GM19452 (cell line): ENCODE results near the gene MAGI3.
"Not testable (repeated sequence)": the region's sequence is repeated elsewhere in the genome, so short reads cannot be mapped to it uniquely, and the experiment has no call there.

Experiments used
- ATAC-seq: cut with Tn5 transposase; IDR thresholded peaks from one replicate; pipeline ENCODE4 v1.9.1; 2021; ENCODE audit not compliant: unreplicated experiment

MAGI3 gene

DNA sequence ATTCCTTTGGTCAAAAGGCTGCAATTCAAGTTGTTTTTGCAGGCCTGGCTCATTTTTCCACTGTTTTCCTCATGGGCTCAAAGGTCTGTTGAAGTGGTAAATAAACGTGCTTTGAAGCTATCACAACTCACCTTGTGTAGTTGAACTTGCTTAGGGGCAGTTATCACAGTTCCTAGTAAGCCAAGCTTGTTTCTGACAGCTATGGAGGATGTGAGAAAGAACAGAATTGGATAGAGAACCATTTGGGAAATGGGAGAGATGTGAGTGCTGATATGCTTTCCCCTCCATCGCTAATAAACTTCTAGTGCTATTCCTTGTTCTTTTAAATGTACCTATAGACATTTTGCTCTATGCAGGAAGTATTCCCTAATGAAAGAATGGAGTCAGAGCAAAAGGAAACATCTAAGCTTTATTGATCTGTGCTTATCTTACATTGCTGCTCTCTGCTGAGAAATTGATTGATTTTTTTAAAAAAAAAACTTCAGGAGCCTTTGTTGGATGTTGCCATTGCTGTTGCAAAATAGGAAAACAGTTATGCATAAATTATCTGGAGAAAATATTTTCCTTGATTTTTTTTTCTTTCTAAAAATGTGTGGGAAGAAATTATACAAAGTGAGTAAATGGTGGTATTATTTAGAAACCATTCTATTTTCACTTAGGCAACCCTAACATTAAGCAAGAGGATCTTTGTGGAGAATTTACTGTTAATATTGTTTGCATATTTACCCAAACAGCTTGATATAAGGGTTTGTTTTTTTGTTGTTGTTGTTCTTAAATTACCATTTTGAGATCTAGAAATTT, 118.2 kb downstream of the MAGI3 start:
- no peak for ATAC-seq

DNA sequence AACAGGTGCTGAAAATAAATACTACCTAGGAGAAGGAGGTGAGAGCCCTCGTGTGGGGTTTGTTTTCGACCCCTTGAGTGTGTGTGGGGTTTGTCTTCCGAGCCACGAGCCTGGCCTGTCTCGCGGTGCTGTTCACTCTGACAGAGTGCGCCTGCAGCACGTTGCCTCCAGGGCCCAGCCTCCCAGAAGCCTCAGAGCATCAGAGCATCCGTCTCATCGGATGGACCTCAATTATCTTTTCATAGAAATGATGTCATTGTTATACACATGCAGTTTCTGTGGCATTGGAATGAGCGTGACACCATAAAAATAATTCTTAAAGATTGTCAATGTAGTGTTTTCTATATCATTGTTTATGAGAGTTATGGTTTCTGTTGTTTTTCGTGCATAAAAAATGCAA, 119.5 kb downstream of the MAGI3 start:
- ATAC-seq = not testable (repeated sequence)

DNA sequence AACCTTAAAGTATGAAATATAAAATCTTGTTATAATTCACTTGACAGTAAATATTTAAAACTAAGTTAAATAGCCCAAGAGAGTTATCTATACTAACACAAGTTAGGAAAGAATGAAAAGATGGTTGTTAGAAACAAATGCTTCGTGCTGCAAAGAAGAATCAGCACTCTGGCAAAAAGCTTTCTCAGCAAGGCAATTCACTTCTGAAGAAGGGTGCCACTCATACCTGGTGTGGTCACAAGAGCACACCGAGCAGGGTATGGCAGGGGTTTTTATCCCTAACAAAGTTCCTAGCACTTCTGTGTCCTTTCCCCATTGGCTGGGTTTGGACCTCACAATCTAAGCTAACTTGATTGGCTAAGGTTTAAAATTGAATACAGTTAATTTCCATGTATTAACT, 121.0 kb downstream of the MAGI3 start:
- ATAC-seq = no peak

DNA sequence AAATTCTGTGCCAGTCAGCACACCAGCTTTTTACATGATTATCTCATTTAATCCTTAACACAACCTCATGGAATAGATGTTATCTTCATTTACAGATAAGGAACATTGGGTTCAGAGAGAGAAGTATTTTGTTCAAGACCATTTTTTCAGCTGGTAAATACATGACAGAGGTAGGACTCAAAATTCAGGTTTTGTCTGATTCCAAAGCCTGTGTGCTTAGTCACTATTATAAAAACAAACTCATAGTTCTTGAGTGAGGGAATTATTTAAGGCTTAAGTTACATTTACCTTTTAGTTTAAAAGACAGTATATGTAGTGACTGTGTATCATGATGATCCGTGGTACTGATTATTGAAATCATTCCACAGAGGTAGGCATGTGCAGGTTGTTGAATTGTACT, 125.2 kb downstream of the MAGI3 start:
- no peak for ATAC-seq

DNA sequence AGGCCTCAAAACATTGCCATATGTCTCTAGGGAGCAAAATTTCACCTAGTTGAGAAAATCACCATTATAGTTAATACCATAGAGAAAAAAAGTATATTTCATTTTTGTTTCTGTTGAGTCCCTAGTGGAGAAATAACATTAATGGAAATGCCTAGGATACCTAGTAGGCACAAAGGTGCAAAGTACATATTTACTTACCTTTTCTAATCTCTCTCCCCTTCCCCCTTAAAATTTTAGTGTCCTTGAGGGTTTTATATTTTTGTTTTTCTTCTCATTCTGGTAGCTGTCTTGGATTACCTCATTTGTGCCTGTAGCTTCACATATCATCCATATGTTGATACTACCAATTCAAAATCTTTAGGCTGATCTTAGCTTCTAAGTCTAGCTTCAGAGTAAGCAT, 127.0 kb downstream of the MAGI3 start:
- no peak for ATAC-seq

DNA sequence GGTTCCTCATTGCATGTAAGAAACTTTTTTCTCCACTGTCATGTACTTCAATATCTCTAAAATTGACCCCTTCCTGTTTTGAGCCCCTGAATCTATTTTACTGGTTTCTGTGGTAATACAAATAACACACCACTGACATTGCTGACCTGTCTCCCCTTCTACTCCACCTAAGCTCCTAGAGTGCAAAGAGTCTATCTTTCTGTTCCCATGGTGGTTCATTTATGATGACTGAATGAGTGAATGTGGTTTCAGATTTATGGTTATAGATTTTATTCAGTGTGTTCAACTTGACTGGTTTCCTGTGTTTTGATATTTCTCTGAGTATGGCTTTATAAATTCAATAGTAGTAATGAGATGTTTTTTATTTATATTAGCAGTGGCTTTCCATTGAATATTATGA, 127.7 kb downstream of the MAGI3 start:
- no peak for ATAC-seq

DNA sequence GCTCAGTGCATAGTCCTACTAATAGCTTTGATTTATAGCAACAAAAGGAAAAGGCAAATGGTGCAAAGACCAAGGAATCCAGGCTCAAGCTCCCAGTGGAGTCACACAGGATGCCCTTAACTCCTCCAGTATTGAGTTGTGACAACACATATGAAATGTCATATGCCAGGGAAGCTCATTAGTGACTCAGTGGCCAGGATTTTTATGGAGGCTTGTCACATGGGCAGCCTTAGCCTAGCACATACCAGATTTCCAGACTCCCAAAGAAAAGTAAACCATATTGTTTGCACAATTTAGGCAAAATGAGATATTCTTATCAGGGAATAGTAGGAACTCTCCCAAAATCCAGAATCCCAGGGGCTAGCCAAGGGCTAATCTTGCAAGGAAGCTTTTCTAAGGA, 129.2 kb downstream of the MAGI3 start:
- ATAC-seq = no peak

DNA sequence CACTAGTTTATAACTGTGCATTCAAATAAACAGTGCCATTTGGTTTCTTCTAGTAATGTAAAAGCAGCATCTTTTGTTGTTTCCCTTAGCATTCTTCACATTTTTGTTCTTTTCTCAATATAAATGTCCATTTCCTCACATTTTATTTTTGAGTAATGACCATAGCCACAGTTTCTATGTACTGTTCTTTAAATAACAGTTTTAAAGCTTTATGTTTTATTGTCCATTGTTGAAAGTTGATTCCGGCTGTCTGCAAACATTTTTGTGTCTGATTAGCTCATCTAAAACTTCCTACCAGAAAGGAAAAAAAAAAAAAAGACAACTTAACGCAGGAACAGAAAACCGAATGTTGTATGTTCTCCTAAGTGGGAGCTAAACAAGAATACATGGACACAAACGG, 139.7 kb downstream of the MAGI3 start:
- ATAC-seq = no peak

DNA sequence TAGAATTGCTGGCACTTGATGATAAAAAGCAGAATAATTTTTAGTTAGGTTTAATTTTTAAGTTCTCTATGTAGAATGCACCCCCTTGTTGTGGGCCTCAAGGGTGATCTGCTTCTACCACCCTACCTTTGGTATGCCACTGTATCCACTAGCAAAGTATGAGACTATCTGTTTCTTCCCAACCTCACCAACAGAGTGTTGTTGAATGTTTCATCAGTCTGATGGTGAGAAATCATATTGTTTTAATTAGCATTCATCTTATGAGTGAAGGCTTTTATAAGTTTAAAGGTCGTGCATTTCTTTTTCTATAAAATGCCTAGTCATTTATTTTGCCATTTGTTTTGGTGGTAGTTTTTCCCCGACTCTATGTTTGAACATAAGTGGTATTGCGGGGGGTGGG, 141.0 kb downstream of the MAGI3 start:
- ATAC-seq = no peak

DNA sequence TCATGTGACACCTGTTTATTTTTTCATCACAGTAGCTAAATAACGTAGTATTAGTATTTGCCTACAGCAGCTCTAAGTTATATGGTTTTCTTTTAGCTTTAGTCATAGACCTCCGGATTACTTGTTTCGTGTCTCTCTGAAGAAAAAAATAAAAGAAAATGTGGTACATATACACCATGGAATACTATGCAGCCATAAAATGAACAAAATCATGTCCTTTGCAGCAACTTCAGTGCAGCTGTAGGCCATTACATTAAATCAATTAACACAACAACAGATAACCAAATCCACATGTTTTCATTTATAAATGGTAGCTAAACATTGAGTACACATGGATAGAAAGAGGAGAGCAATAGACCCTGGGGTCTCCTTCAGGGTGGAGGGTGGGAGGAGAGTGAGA, 142.7 kb downstream of the MAGI3 start:
- ATAC-seq = no peak

DNA sequence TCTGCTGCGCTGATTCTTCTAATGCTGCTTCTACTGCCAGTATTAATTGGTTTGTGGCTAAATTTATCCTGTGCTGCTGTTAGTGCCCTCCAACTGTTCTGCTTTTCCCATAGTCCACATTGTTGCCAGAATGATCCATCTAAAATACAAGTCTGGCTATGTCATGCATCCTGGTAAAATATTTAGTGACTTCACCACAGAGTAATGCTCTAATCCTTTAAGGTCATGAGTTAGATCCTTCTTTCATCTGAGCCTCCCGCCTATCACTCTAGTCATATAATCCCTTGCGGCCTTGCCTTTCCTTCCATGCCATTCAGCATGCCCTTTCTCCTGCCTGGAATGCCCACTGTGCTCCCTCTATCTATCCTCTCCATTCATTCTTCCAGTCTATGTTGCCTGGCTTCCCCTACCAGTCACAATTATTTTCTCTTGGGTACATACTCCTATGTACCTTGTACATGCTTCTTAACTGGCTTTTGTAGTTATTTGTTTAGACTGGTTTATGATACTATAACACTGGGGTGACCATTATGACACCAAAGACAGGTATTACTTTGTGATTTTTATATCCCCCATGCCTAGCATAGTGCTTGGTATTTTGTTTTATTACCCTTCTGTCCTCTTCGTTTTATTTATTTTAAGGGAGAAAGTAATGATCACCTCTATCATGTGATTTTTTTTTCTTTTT, 144.0 kb downstream of the MAGI3 start:
- ATAC-seq = no peak

DNA sequence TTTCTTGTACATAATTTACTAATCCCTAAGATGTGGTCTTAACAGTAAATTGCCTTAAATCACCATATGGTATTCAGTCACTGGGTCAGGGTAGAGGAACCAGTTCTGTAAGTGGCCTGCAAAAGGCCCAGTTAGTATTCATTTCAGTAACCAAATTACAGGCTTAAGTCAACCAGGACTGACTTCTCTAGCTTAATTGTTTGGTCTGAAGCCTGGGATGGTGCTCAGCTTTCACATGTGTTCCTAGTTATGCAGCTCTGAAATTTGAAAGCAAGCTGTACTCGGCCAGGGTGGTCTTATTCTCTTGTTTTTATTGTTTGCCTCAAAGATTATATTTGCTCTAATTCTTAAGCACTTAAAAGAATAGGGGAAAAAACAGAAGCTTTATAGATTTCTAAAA, 144.6 kb downstream of the MAGI3 start:
- no peak for ATAC-seq

DNA sequence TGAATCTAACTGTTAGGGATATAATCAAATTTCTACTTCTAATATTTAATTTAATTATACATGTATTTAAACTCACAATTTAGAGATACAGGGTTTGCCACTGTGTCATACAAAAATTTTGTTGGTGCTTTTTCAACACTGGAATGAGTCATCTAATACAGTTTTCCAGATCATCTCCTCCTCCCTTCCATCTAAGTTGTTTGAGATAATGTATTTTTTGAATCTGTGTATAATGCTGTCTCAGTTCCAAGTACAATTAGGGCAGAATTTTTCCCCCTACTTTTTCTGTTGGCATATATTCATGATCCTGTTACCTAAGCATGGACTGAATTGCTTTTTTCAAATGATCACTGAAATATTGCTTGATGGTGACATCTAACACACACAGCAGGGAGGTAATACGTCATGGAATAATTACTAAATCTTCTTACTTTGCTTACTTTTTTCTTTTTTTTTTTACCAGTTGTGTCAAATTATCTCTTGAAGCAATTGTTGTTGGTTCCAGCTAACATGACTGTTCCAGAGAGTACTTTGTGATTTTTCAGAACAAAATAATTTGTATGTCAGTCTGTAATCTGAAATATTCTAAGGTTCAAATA, 146.0 kb downstream of the MAGI3 start:
- no peak for ATAC-seq

DNA sequence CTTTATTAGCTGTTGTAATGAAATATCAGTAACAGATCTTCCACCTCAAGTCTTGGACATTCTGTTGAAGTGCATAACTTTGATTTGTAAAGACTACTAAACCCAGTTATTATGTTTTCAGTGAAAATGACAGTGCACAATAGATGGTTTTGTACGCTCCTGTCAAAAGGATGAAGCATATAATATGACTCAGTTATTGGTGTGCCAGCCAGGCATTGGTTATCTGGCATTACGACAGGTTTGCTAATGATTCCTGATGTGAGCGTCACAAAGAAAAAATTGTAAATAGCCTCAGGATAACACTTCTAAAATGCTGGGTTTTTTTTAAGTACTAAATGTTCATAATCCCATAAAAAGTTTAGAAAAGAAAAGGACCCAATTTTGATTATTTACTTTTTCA, 147.9 kb downstream of the MAGI3 start:
- ATAC-seq = no peak

DNA sequence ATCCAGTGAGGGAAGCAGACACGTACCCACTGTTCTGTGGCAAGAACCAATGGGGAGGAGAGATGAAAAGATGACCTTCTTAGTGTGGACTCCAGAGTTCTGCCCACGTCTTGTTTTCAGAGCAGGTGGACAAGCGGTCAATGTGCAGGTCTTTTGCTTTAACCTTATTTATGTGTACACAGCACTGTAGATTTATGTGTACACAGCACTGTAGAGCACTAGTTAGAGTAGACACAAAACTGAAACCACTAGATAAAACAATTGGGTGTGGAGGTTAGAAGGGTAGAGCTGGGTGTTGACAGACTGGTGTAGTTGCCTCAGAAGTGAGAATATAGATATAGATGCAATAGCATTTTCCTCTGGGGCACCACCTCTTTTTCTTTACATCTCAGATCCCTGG, 150.0 kb downstream of the MAGI3 start:
- no peak for ATAC-seq

DNA sequence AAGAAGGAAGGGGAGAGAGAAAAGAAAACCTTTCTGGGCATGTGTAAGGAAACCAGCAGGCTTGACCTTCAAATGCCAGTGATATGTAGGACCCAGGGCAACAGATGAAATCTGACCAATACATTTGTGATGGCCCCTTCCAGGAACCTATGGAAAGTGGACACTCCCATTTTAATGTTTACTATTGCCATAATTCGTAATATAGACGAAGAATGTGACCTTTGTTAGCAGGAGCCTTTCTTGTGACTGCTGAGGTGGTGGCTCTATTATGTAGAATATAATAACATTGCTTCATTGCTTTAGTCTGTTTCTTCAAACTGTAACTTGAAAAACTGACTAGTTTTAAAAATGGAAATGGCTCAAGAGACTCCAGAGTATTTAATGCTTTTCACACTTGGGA, 150.8 kb downstream of the MAGI3 start:
- ATAC-seq = no peak

DNA sequence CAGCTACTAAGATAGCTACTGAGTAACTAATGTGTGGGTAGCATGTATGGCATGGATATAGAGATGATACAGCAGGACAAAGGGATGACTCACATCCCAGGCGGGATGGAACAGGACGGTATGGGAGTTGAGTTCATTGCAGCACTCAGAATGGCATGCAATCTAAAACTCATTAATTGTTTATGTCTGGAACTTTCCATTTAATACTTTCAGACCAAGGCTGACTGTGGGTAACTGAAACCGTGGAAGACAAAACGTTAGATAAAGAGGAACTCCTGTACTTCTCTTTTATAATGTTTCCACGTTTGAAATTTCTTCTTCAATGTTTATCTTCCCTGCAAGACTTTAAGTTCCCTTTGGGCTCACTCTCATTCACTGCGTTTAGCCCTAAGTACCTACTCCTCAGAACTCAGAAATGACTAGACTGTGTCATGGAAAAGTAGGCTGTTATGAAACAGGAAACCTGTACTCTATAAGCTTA, 151.9 kb downstream of the MAGI3 start:
- ATAC-seq = no peak

DNA sequence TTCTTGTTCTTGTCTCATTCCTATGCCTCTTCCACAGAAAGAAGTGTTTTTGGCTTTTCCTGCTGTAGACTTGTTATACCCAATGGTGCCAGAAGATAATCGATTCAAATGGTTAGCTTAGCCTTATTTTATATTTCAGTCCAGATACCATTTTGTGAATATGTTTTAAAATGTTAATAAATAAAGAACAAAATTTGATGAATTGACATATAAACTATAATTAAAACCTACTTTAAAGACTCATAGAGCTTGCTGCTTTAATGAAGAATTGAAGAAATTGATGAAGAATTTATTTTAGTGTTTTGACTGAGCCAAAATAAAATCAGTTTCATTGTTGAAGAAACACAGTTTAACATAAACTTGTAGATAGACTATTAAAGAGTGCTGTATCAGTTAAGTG, 152.8 kb downstream of the MAGI3 start:
- no peak for ATAC-seq

DNA sequence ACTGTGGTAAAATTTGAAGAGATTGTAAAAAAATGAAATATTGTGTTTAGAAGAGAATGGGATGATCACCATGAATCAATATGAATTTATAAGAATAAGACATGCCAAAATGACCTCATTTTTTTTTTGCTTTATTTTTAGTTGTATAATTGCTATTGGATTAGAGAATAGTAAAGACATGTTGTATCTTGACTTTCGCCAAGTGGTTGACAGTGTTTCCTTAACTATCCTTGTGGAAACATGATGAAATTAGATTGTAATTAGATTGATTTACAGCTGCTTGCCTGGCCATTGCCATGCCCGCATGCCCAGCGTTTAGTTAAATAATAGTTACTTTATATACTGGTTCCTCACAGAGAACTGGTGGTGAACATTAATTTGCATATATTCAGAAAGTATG, 154.9 kb downstream of the MAGI3 start:
- ATAC-seq = no peak

DNA sequence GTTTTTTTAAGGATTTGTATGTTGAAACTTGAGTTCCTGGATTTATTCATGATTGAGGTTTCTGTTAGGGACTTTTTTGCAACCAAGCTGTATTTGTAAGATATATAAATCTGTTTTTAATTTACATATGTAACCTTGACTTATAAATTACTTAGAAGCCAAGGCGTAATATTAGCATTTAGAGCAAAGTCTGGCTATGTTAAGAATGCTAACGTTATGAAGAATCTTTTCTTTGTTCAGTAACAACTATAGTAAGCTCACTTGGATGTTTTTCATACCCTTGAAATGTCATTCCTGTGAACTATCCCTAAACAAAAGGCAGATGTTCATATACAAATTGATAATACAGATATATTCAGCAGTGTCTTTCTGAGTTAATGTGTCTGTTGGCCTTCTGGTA, 155.3 kb downstream of the MAGI3 start:
- no peak for ATAC-seq

DNA sequence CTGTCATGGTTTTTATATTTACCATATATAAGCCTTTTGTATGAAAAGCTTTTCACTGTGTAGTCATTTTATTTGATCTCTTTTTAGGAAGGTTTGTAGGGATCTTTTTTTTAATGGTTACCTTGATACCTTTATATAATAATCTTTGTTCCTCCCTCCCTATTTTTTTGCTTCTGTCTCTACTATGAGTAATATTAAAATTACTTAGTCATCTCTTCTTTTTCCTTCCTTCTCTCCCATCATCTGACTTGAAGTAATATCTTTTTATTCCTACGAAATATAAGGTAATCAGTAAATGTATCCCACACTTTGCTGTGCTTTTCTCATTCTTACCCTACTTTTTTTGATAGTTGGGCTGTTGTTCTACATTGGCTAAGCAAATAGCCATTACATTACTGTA, 161.4 kb downstream of the MAGI3 start:
- no peak for ATAC-seq

DNA sequence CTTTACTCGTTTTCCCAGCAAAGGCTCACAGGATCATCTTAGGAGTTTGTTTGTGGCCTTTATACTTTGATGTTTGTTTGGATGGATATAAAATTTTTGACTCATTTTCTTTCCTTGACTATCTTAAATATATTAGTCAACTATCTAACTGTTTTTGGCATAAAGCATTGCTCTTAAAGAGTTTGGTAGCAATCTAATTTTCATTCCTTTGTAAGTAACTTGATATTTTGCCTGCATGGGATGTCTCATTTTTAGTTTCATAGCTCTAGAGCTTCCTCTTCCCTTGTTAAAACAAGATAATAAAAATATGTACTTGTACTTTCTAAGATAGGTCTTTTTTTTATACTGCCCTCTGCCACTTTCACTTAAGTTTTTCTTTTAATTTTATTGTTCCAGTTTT, 161.9 kb downstream of the MAGI3 start:
- no peak for ATAC-seq
